Uterus (tissue), 4 donors: Measurements from ENCODE around the gene ASB1. TPM values are rescaled to one million over a fixed set of nuclear protein-coding genes. Genes with fewer than 3 reads are reported as not detected.

Experiments
- DNase-seq, 2 donors: peaks; one replicate each; pipeline ENCODE4 v3.0.0-alpha.2; 2019 to 2020
- H3K27ac ChIP-seq, 2 donors: fragments of 200-600 bp; sonication (generic); 1 replicate in 1 of 2; 2 replicates in 1 of 2; pipeline ENCODE4 v1.5.1; 2016 to 2018
- H3K27me3 ChIP-seq, 2 donors: fragments of 200-600 bp; sonication (generic); one replicate each; pipeline ENCODE4 v1.5.1; 2018 to 2019; ENCODE audit warnings: control low read depth in 1 of 2
- H3K36me3 ChIP-seq, 2 donors: fragments of 200-600 bp; sonication (generic); one replicate each; pipeline ENCODE4 v1.5.1; 2019; ENCODE audit warnings: control low read depth in 1 of 2
- H3K4me1 ChIP-seq, 2 donors: fragments of 200-600 bp; sonication (generic); one replicate each; pipeline ENCODE4 v1.5.1; 2018 to 2019; ENCODE audit warnings: control low read depth in 1 of 2
- H3K4me3 ChIP-seq, 2 donors: fragments of 200-600 bp; sonication (generic); 1 replicate in 1 of 2; 2 replicates in 1 of 2; pipeline ENCODE4 v1.5.1; 2018 to 2019; ENCODE audit warnings: mild to moderate bottlenecking in 1 of 2
- H3K9me3 ChIP-seq, 2 donors: fragments of 200-600 bp; sonication (generic); one replicate each; pipeline ENCODE4 v1.5.1; 2019; ENCODE audit warnings: control low read depth in 1 of 2
- POLR2A ChIP-seq, 2 donors: fragments of 450-650 bp; IDR thresholded peaks; one replicate each; pipeline ENCODE4 v1.6.1; 2016; ENCODE audit warnings: antibody characterized with exemption in 2 of 2, mild to moderate bottlenecking in 1 of 2, moderate library complexity in 1 of 2
- intact Hi-C: fragments of 100-400 bp; cut with DNase I; formaldehyde crosslinking; loops from one replicate; pipeline ENCODE4 v1.15.1; 2023; ENCODE audit warnings: low total_unique reads
- total RNA-seq, 4 donors: library from RNA; depleted of rRNA in 3 of 4; stranded (reverse); fragments of >200 nt in 3 of 4; gene quantifications; one replicate each; pipeline versions ENCODE4 v1.1.0 to v1.2.4, GENCODE V29; 2014 to 2023
- TF ChIP-seq, protein P1 (sequence below), 4 experiments: fragments of 200-600 bp in 2 of 4; fragments of 450-650 bp in 2 of 4; sonication (generic) in 2 of 4; IDR thresholded peaks; one replicate each; pipeline ENCODE4 v1.5.1; 2016 to 2019; ENCODE audit warnings: antibody characterized with exemption in 4 of 4, mild to moderate bottlenecking in 2 of 4, moderate library complexity in 1 of 4
- donor health status: DM: yes; HTN: yes; CAD: no.

The ASB1 gene
- total RNA-seq, 4 donors from 2014 or later = 4.9 to 40.5 (median 18.6) TPM

DNA sequence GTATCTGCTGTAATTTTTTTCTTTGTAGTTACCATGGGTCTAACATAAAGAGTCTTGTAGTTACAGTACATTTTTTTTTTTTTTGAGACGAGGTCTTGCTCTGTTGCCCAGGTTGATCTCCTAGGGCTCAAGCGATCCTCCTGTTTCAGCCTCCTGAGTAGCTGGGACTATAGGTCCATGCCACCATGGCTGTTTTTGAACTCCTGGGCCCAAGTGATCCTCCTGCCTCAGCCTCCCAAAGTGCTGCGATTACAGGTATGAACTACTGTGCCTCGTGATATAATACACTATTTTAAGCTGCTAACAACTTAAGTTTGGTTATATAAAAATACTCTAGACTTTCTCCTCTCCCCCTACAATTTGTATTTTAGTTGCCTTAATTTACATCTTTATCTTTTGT is 46.3 kb downstream of the ASB1 start:
- no peaks in the 10 kb centered on the region for H3K27me3 ChIP-seq
- no peaks in the 10 kb centered on the region for H3K4me1 ChIP-seq
- TF ChIP-seq, protein P1, sequence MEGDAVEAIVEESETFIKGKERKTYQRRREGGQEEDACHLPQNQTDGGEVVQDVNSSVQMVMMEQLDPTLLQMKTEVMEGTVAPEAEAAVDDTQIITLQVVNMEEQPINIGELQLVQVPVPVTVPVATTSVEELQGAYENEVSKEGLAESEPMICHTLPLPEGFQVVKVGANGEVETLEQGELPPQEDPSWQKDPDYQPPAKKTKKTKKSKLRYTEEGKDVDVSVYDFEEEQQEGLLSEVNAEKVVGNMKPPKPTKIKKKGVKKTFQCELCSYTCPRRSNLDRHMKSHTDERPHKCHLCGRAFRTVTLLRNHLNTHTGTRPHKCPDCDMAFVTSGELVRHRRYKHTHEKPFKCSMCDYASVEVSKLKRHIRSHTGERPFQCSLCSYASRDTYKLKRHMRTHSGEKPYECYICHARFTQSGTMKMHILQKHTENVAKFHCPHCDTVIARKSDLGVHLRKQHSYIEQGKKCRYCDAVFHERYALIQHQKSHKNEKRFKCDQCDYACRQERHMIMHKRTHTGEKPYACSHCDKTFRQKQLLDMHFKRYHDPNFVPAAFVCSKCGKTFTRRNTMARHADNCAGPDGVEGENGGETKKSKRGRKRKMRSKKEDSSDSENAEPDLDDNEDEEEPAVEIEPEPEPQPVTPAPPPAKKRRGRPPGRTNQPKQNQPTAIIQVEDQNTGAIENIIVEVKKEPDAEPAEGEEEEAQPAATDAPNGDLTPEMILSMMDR (IDR thresholded peaks at IDR 0.05) = no peak
- H3K9me3 ChIP-seq = no peaks in the 10 kb centered on the region
- H3K36me3 ChIP-seq = no peaks in the 10 kb centered on the region
- H3K4me3 ChIP-seq = no peak overlapping the region
- intact Hi-C loops = no loop called here
- no peak for DNase-seq
- H3K27ac ChIP-seq = no peak overlapping the region

DNA sequence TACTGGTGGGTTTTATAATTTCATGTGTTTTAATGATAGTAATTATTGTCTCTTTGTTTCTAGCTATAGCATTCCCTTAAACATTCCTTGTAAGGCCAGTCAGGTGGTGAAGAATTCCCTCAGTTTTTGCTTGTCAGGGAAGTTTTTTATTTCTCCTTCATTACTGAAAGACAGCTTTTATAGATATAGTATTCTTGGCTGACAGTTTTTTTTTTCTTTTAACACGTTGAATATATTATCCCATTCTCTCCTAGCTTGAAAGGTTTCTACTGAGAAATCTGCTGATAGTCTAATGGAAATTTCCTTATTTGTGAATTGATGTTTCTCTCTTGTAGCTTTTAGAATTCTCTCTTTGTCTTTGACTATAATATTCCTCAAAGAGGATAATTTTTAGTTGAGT is 46.8 kb downstream of the ASB1 start:
- no peaks in the 10 kb centered on the region for H3K27me3 ChIP-seq
- H3K36me3 ChIP-seq = no peaks in the 10 kb centered on the region
- no peak overlapping the region for H3K4me3 ChIP-seq
- H3K27ac ChIP-seq = no peak overlapping the region
- no peaks in the 10 kb centered on the region for H3K4me1 ChIP-seq
- DNase-seq = no peak
- intact Hi-C loops = no loop called here
- peaks cover 0 to 1% of the 10 kb centered on the region in 2 donors for H3K9me3 ChIP-seq
- TF ChIP-seq, protein P1 (IDR thresholded peaks at IDR 0.05) = no peak
- TF ChIP-seq POLR2A (IDR thresholded peaks at IDR 0.05) = no peak

DNA sequence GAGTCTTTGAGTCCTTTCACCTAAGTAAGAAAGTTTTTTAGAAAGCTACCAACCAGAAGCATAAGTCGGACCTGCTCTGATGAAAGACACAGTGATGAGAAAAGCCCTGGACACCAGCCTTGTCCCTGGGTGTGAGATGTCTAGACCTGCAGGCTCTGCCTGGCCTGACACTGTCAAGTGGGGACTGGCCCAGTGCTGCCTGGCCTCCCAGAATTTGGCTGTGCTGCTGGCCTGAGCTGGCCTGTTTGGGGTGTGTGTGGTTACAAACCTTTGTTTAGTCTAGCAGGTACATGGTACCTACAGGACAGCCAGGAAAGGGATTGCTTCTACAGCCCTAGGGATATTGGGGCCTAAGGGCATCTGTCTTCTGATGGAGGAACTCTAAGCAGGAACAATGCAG is 48.3 kb downstream of the ASB1 start:
- Histone ChIP-seq H3K4me3 (no peak overlapping the region), H3K36me3 (no peaks in the 10 kb centered on the region), H3K27ac (no peak overlapping the region), H3K4me1 (no peaks in the 10 kb centered on the region), H3K9me3 (peaks cover 0 to 15% of the 10 kb centered on the region in 2 donors), H3K27me3 (no peaks in the 10 kb centered on the region)
- intact Hi-C loops = no loop called here
- DNase-seq = no peak
- TF ChIP-seq, protein P1 (IDR thresholded peaks at IDR 0.05) = no peak
- no peak for TF ChIP-seq POLR2A (IDR thresholded peaks at IDR 0.05)

DNA sequence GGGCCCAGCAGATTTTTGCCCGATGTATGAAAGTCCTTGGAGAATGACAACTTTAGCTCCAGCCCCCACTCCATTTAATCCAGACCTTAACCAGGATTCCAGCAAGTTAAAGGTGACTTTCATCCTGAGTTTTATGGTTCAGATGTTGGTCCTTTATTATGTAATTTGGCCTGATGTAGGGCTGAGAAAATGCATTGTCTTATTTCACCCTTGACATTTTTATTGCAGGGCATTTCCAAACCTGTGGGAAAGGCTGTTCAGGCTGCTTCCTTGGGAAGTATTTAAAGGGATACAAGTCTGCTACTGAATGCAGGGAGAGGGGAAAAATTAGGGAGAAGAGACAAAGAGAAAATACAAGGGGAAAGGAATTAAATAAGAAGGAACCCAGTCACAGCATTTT is 48.8 kb downstream of the ASB1 start:
- H3K4me3 ChIP-seq = no peak overlapping the region
- TF ChIP-seq, protein P1 (IDR thresholded peaks at IDR 0.05) = no peak
- TF ChIP-seq POLR2A (IDR thresholded peaks at IDR 0.05) = no peak
- no peak for DNase-seq
- H3K9me3 ChIP-seq = peaks cover 0 to 19% of the 10 kb centered on the region in 2 donors
- H3K4me1 ChIP-seq = no peaks in the 10 kb centered on the region
- H3K27ac ChIP-seq = no peak overlapping the region
- intact Hi-C loops = no loop called here
- H3K27me3 ChIP-seq = no peaks in the 10 kb centered on the region
- H3K36me3 ChIP-seq = no peaks in the 10 kb centered on the region

DNA sequence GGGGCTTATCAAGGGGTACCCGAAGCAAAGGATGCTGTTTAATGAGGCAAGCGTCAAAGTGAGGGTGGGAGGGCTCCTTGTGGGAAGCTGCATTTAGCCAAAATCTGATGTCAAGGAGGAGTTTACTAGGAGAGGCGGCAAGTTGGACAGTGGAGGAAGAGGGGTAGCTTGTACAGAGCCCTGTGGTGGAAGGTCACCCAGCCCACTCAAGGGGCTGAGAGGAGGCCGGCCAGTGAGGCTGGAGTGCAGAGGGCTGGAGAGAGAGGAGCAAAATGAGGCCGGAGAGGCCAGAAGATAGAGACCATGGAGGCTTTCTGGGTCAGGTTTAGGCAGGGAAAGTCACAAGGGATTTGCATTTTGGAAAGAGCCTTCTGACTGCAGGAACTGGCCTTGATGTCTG is 49.5 kb downstream of the ASB1 start:
- TF ChIP-seq POLR2A (IDR thresholded peaks at IDR 0.05) = no peak
- TF ChIP-seq, protein P1 (IDR thresholded peaks at IDR 0.05) = no peak
- Histone ChIP-seq H3K4me1 (no peaks in the 10 kb centered on the region), H3K9me3 (peaks cover 0 to 19% of the 10 kb centered on the region in 2 donors), H3K27me3 (no peaks in the 10 kb centered on the region), H3K36me3 (no peaks in the 10 kb centered on the region), H3K27ac (no peak overlapping the region), H3K4me3 (no peak overlapping the region)
- intact Hi-C loops = no loop called here
- no peak for DNase-seq
